Vagina (tissue), 2 donors: Measurements from ENCODE around the gene SENP6.

Source experiments
- CTCF ChIP-seq, 3 experiments: fragments of 450-650 bp in 2 of 3; fragments of 200-600 bp in 1 of 3; sonication (generic) in 1 of 3; IDR thresholded peaks; one replicate each; pipeline ENCODE4 v1.5.1; 2017 to 2019; ENCODE audit warnings: antibody characterized with exemption in 3 of 3, mild to moderate bottlenecking in 2 of 3, moderate library complexity in 2 of 3
- POLR2A ChIP-seq, 2 donors: fragments of 450-650 bp; IDR thresholded peaks; one replicate each; pipeline ENCODE4 v1.6.1; 2017; ENCODE audit warnings: antibody characterized with exemption in 2 of 2, mild to moderate bottlenecking in 2 of 2, moderate library complexity in 2 of 2
- POLR2AphosphoS5 ChIP-seq, 2 donors: sonication (generic); formaldehyde crosslinking; IDR thresholded peaks; one replicate each; pipeline ENCODE4 v1.9.0; 2017; ENCODE audit warnings: antibody characterized with exemption in 2 of 2, mild to moderate bottlenecking in 2 of 2, low read depth in 1 of 2; ENCODE audit not compliant: insufficient read depth in 1 of 2

GRCh38 chr6:75762063-75762462 lies 160.4 kb downstream of the SENP6 start:
- no peak for TF ChIP-seq CTCF (IDR thresholded peaks at IDR 0.05)
- no peak for TF ChIP-seq POLR2AphosphoS5 (IDR thresholded peaks at IDR 0.05; ENCODE audit: insufficient read depth in 1 of 2, low read depth in 1 of 2)
- TF ChIP-seq POLR2A (IDR thresholded peaks at IDR 0.05) = no peak
